Neural cell (in vitro differentiated cells): Measurements from ENCODE around the gene MKRN2. TPM values are rescaled to one million over a fixed set of nuclear protein-coding genes. Genes with fewer than 3 reads are reported as not detected.
A peak's percentile ranks its signal among the peaks of the same experiment; 100 is the strongest.

Source experiments
- H2AFZ ChIP-seq: fragments of 200-600, 300-800 bp; sonication (generic), shearing (Covaris generic); 2 replicates; pipeline ENCODE4 v1.6.0; 2014; ENCODE audit warnings: low read depth, mild to moderate bottlenecking, antibody characterized with exemption, low read length, moderate library complexity
- H3F3A ChIP-seq: fragments of 200-600 bp; shearing (Covaris generic); 2 replicates; pipeline ENCODE4 v1.6.1; 2016; ENCODE audit warnings: mild to moderate bottlenecking, moderate library complexity, mixed read lengths, antibody characterized with exemption, low read length; ENCODE audit not compliant: insufficient read depth, poor library complexity, severe bottlenecking
- H3K27ac ChIP-seq: fragments of 200-600, 300-800 bp; sonication (generic), shearing (Covaris generic); 2 replicates; pipeline ENCODE4 v1.5.1; 2014; ENCODE audit warnings: mild to moderate bottlenecking, low read length, moderate library complexity
- H3K27me3 ChIP-seq: fragments of 300-800, 200-600 bp; sonication (generic), shearing (Covaris generic); 2 replicates; pipeline ENCODE4 v1.6.0; 2014; ENCODE audit warnings: mild to moderate bottlenecking, low read depth, low read length, moderate library complexity; ENCODE audit not compliant: insufficient read depth
- H3K36me3 ChIP-seq: fragments of 300-800, 200-600 bp; sonication (generic), shearing (Covaris generic); 2 replicates; pipeline ENCODE4 v1.5.1; 2014; ENCODE audit warnings: mild to moderate bottlenecking, antibody characterized with exemption, low read length, moderate library complexity; ENCODE audit not compliant: insufficient read depth
- H3K4me2 ChIP-seq: fragments of 300-800, 200-600 bp; sonication (generic), shearing (Covaris generic); 2 replicates; pipeline ENCODE4 v1.6.0; 2014; ENCODE audit warnings: mild to moderate bottlenecking, low read length
- H3K4me3 ChIP-seq: fragments of 300-800, 200-600 bp; sonication (generic), shearing (Covaris generic); 2 replicates; pipeline ENCODE4 v1.5.1; 2014; ENCODE audit warnings: mild to moderate bottlenecking, low read length, moderate library complexity
- H3K79me2 ChIP-seq: fragments of 200-600 bp; shearing (Covaris generic); replicated peaks from 2 replicates; pipeline ENCODE4 v1.6.0; 2014; ENCODE audit warnings: mild to moderate bottlenecking, low read length, moderate library complexity; ENCODE audit not compliant: insufficient read depth
- H3K9ac ChIP-seq: fragments of 300-800, 200-600 bp; sonication (generic), shearing (Covaris generic); 2 replicates; pipeline ENCODE4 v1.6.1; 2016; ENCODE audit warnings: mild to moderate bottlenecking, low read length, mixed read lengths
- H3K9me2 ChIP-seq: fragments of 200-600 bp; shearing (Covaris generic); 2 replicates; pipeline ENCODE4 v1.6.1; 2016; ENCODE audit warnings: mild to moderate bottlenecking, low read length, mixed read lengths; ENCODE audit not compliant: insufficient read depth
- H3K9me3 ChIP-seq: fragments of 200-600, 300-800 bp; sonication (generic), shearing (Covaris generic); 2 replicates; pipeline ENCODE4 v1.6.1; 2016; ENCODE audit warnings: mild to moderate bottlenecking, mixed run types, low read length, moderate library complexity, mixed read lengths
- H4K20me1 ChIP-seq: fragments of 200-600 bp; shearing (Covaris generic); 2 replicates; pipeline ENCODE4 v1.6.1; 2016; ENCODE audit warnings: mild to moderate bottlenecking, mixed run types; ENCODE audit not compliant: insufficient read depth
- CTCF ChIP-seq: fragments of 450-650 bp; IDR thresholded peaks from 2 replicates; pipeline ENCODE4 v1.5.1; 2014; ENCODE audit warnings: antibody characterized with exemption, mild to moderate bottlenecking, moderate library complexity; ENCODE audit not compliant: poor library complexity, severe bottlenecking
- EP300 ChIP-seq: fragments of 450-650 bp; conservative IDR thresholded peaks from 2 replicates; pipeline ENCODE4 v1.6.1; 2014; ENCODE audit warnings: antibody characterized with exemption, mild to moderate bottlenecking, moderate library complexity; ENCODE audit not compliant: poor library complexity, severe bottlenecking
- EZH2 ChIP-seq: fragments of 200-600, 300-800 bp; shearing (Covaris generic), sonication (generic); IDR thresholded peaks from 2 replicates; pipeline ENCODE4 v1.6.1; 2014; ENCODE audit warnings: antibody characterized with exemption, low read length, borderline replicate concordance, mild to moderate bottlenecking; ENCODE audit not compliant: insufficient read depth, poor library complexity, severe bottlenecking
- MXI1 ChIP-seq: fragments of 450-650 bp; conservative IDR thresholded peaks from 2 replicates; pipeline ENCODE4 v1.6.1; 2014; ENCODE audit warnings: antibody characterized with exemption, mild to moderate bottlenecking; ENCODE audit not compliant: poor library complexity, severe bottlenecking
- POLR2AphosphoS5 ChIP-seq: IDR thresholded peaks from 2 replicates; pipeline ENCODE4 v1.6.1; 2012
- RAD21 ChIP-seq: fragments of 450-650 bp; conservative IDR thresholded peaks from 2 replicates; pipeline ENCODE4 v1.6.1; 2014; ENCODE audit warnings: antibody characterized with exemption, mild to moderate bottlenecking, moderate library complexity
- REST ChIP-seq: IDR thresholded peaks from 2 replicates; pipeline ENCODE4 v1.6.1; 2012; ENCODE audit warnings: borderline replicate concordance
- SMC3 ChIP-seq: fragments of 450-650 bp; conservative IDR thresholded peaks from 2 replicates; pipeline ENCODE4 v1.6.1; 2014; ENCODE audit warnings: antibody characterized with exemption, mild to moderate bottlenecking, moderate library complexity; ENCODE audit not compliant: poor library complexity
- TAF1 ChIP-seq: IDR thresholded peaks from 2 replicates; pipeline ENCODE4 v1.6.1; 2012; ENCODE audit warnings: low read depth
- polyA plus RNA-seq: library from polyadenylated mRNA; depleted of rRNA; stranded (reverse); fragments of >200 nt; gene quantifications from 2 replicates; pipeline ENCODE4 v1.2.3, GENCODE V29; 2014

MKRN2 gene
- polyA plus RNA-seq, 1 donor from 2014 or later = 47.6 TPM

GRCh38 chr3:12556314-12556689 lies 585 bp upstream of the MKRN2 start:
- TF ChIP-seq EZH2 (no peak), CTCF (no peak), RAD21 (no peak), SMC3 (no peak), REST (no peak), POLR2AphosphoS5 (no peak), TAF1 (no peak), EP300 (no peak), MXI1 (no peak)
- Histone ChIP-seq H3K27ac (peak overlapping the region; percentile 42), H3K4me2 (peak overlapping the region; percentile 90), H4K20me1 (no peaks in the 10 kb centered on the region), H3K79me2 (peaks cover 40% of the 10 kb centered on the region), H3K9ac (peak overlapping the region; percentile 86), H3K27me3 (no peaks in the 10 kb centered on the region), H3K9me2 (no peaks in the 10 kb centered on the region), H3K4me3 (peak overlapping the region; percentile 97), H3F3A (no peaks in the 10 kb centered on the region), H3K36me3 (no peaks in the 10 kb centered on the region), H2AFZ (peak overlapping the region; percentile 68), H3K9me3 (no peaks in the 10 kb centered on the region)

- no peaks in the 10 kb centered on the region for H3K27me3 ChIP-seq
- H3K79me2 ChIP-seq = peaks cover 51% of the 10 kb centered on the region
- peak overlapping the region; percentile 86 for H3K9ac ChIP-seq
- peak overlapping the region; percentile 97 for H3K4me3 ChIP-seq
- no peak for TF ChIP-seq CTCF
- TF ChIP-seq MXI1 = no peak
- TF ChIP-seq EZH2 = no peak
- TF ChIP-seq RAD21 = no peak
- TF ChIP-seq SMC3 = no peak
- TF ChIP-seq POLR2AphosphoS5 = no peak
- TF ChIP-seq REST = no peak
- no peak for TF ChIP-seq TAF1
- TF ChIP-seq EP300 = no peak
- peak overlapping the region; percentile 81 for H2AFZ ChIP-seq
- peak overlapping the region; percentile 81 for H3K4me2 ChIP-seq
- H3K27ac ChIP-seq = peak overlapping the region; percentile 85
- no peaks in the 10 kb centered on the region for H4K20me1 ChIP-seq
- no peaks in the 10 kb centered on the region for H3K36me3 ChIP-seq
- no peaks in the 10 kb centered on the region for H3K9me3 ChIP-seq
- H3K9me2 ChIP-seq = no peaks in the 10 kb centered on the region
- no peaks in the 10 kb centered on the region for H3F3A ChIP-seq
Measured at GRCh38 chr3:12557473-12558100, 700 bp downstream of the MKRN2 start.
